Body of pancreas (tissue), 4 donors: ENCODE measurements around the gene LMBRD1. TPM values are rescaled to one million over a fixed set of nuclear protein-coding genes. Genes with fewer than 3 reads are reported as not detected.

Source experiments
- ATAC-seq: fragments of 150-250 bp; one replicate; pipeline ENCODE4 v1.9.1; 2016
- DNase-seq, 4 donors: peaks; one replicate each; pipeline ENCODE4 v3.0.0-alpha.2; 2019
- H3K27ac ChIP-seq, 4 donors: fragments of 200-600 bp; sonication (generic); 1 replicate in 3 of 4; 2 replicates in 1 of 4; pipeline versions ENCODE4 v1.5.1 to v1.6.1; 2016 to 2019; ENCODE audit warnings: mild to moderate bottlenecking in 1 of 4, mixed read lengths in 1 of 4, moderate library complexity in 1 of 4
- H3K27me3 ChIP-seq, 2 donors: fragments of 200-600 bp; sonication (generic); one replicate each; pipeline ENCODE4 v1.6.0; 2016; ENCODE audit warnings: mild to moderate bottlenecking in 1 of 2
- H3K36me3 ChIP-seq, 2 donors: fragments of 200-600 bp; sonication (generic); replicated peaks in 1 of 2; 2 replicates each; pipeline ENCODE4 v1.5.1; 2016; ENCODE audit warnings: low read depth in 2 of 2; ENCODE audit not compliant: insufficient read depth in 1 of 2
- H3K4me1 ChIP-seq: fragments of 200-600 bp; sonication (generic); one replicate; pipeline ENCODE4 v1.6.0; 2016
- H3K4me3 ChIP-seq, 2 donors: fragments of 200-600 bp; sonication (generic); 1 replicate in 1 of 2; 2 replicates in 1 of 2; pipeline ENCODE4 v1.5.1; 2016 to 2019
- H3K9me3 ChIP-seq, 3 donors: fragments of 200-600 bp; sonication (generic); 1 replicate in 2 of 3; 2 replicates in 1 of 3; pipeline ENCODE4 v1.5.1; 2016
- CTCF ChIP-seq, 7 experiments: fragments of 450-650 bp in 4 of 7; fragments of 200-600 bp in 3 of 7; sonication (generic) in 3 of 7; IDR thresholded peaks; one replicate each; pipeline ENCODE4 v1.5.1; 2016 to 2019; ENCODE audit warnings: antibody characterized with exemption in 7 of 7
- POLR2A ChIP-seq, 3 donors: fragments of 450-650 bp; IDR thresholded peaks; one replicate each; pipeline ENCODE4 v1.6.1; 2016; ENCODE audit warnings: antibody characterized with exemption in 3 of 3, mild to moderate bottlenecking in 2 of 3
- WGBS, 2 donors: methylation state at CpG; one replicate each; pipeline ENCODE4 v1.1.5; 2017; 5-methylcytosine and 5-hydroxymethylcytosine counted together
- intact Hi-C: fragments of 100-400 bp; cut with DNase I; formaldehyde crosslinking; loops from one replicate; pipeline ENCODE4 v1.15.1; 2023
- total RNA-seq, 2 donors: library from RNA; depleted of rRNA; stranded (reverse); fragments of >200 nt; gene quantifications; one replicate each; pipeline ENCODE4 v1.1.0, GENCODE V29; 2016

LMBRD1 gene
- total RNA-seq, 2 donors from 2014 or later, result 33.9 to 55.3 TPM

- H3K4me3 ChIP-seq, result no peak overlapping the region
- H3K36me3 ChIP-seq, result no peaks in the 10 kb centered on the region
- H3K27me3 ChIP-seq, result no peaks in the 10 kb centered on the region
- no peak for DNase-seq
- intact Hi-C loops, result no loop called here
- no peak overlapping the region for H3K27ac ChIP-seq
- H3K4me1 ChIP-seq, result peaks cover 14% of the 10 kb centered on the region
- H3K9me3 ChIP-seq, result no peaks in the 10 kb centered on the region
- no peak for ATAC-seq
- TF ChIP-seq POLR2A (IDR thresholded peaks at IDR 0.05), result no peak
- no peak for TF ChIP-seq CTCF (IDR thresholded peaks at IDR 0.05)
Measured at GRCh38 chr6:69775941-69776340, 20.9 kb downstream of the LMBRD1 start.

- Histone ChIP-seq H3K4me3 (no peak overlapping the region), H3K4me1 (peaks cover 9% of the 10 kb centered on the region), H3K27ac (no peak overlapping the region), H3K27me3 (no peaks in the 10 kb centered on the region), H3K36me3 (no peaks in the 10 kb centered on the region), H3K9me3 (no peaks in the 10 kb centered on the region)
- DNase-seq (no peak), ATAC-seq (no peak)
- TF ChIP-seq CTCF (IDR thresholded peaks at IDR 0.05) (no peak), POLR2A (IDR thresholded peaks at IDR 0.05) (no peak)
- WGBS, 2 donors, result 96 to 97% methylated on average over 1 of the region's 1 CpG
- intact Hi-C loops, result no loop called here
Measured at GRCh38 chr6:69775585-69775849, 21.3 kb downstream of the LMBRD1 start.

GRCh38 chr6:69774740-69775584 lies 21.8 kb downstream of the LMBRD1 start:
- H3K36me3 ChIP-seq, result no peaks in the 10 kb centered on the region
- peaks cover 4% of the 10 kb centered on the region for H3K4me1 ChIP-seq
- no peaks in the 10 kb centered on the region for H3K9me3 ChIP-seq
- H3K27ac ChIP-seq, result no peak overlapping the region
- intact Hi-C loops, result no loop called here
- DNase-seq, result no peak
- no peak for ATAC-seq
- H3K27me3 ChIP-seq, result no peaks in the 10 kb centered on the region
- TF ChIP-seq POLR2A (IDR thresholded peaks at IDR 0.05) (no peak), CTCF (IDR thresholded peaks at IDR 0.05) (no peak)
- H3K4me3 ChIP-seq, result no peak overlapping the region
- WGBS, 2 donors, result 90 to 91% methylated on average over 4 of the region's 4 CpGs

GRCh38 chr6:69771158-69771906 lies 25.5 kb downstream of the LMBRD1 start:
- WGBS, 2 donors, result 91 to 93% methylated on average over 5 of the region's 5 CpGs
- ATAC-seq, result no peak
- no peak overlapping the region for H3K27ac ChIP-seq
- no peaks in the 10 kb centered on the region for H3K27me3 ChIP-seq
- DNase-seq, result no peak
- no peaks in the 10 kb centered on the region for H3K36me3 ChIP-seq
- no peaks in the 10 kb centered on the region for H3K4me1 ChIP-seq
- H3K9me3 ChIP-seq, result no peaks in the 10 kb centered on the region
- no peak overlapping the region for H3K4me3 ChIP-seq
- intact Hi-C loops, result no loop called here
- TF ChIP-seq POLR2A (IDR thresholded peaks at IDR 0.05) (no peak), CTCF (IDR thresholded peaks at IDR 0.05) (no peak)
